ENCODE results near the gene PANX1.

The PANX1 gene

DNA sequence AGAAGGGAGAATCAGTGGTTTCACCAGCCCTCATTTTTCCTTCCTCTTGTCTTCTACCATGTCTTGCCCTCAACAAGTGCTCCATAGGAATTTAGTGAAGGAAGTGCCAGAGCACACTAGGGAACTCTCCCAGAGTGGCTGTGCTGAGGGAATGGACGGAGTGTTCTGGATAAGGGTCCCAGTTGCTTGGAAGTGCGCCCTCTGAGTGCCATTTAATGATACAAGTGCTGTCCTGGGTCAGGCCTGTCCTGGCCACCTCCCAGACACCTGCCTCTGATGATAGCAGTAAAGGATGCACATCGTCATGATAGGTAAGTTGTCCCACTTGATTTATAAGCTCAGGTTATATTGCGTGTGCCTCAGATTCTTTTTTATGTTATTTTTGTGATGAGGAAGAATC is 5.1 kb downstream of the PANX1 start:
- Mint-ChIP-seq H3K36me3 (ENCODE audit: low read depth) (peaks cover 25% of the 10 kb centered on the region), H3K9me3 (peaks cover 4% of the 10 kb centered on the region), H3K27ac (peak overlapping the region; percentile 67), H3K27me3 (ENCODE audit: low read depth, poor library complexity) (no peaks in the 10 kb centered on the region), H3K4me3 (no peak overlapping the region), H3K4me1 (peaks cover 12% of the 10 kb centered on the region)
- TF ChIP-seq, protein P1, sequence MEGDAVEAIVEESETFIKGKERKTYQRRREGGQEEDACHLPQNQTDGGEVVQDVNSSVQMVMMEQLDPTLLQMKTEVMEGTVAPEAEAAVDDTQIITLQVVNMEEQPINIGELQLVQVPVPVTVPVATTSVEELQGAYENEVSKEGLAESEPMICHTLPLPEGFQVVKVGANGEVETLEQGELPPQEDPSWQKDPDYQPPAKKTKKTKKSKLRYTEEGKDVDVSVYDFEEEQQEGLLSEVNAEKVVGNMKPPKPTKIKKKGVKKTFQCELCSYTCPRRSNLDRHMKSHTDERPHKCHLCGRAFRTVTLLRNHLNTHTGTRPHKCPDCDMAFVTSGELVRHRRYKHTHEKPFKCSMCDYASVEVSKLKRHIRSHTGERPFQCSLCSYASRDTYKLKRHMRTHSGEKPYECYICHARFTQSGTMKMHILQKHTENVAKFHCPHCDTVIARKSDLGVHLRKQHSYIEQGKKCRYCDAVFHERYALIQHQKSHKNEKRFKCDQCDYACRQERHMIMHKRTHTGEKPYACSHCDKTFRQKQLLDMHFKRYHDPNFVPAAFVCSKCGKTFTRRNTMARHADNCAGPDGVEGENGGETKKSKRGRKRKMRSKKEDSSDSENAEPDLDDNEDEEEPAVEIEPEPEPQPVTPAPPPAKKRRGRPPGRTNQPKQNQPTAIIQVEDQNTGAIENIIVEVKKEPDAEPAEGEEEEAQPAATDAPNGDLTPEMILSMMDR (IDR thresholded peaks at IDR 0.05), result no peak
- no peak for DNase-seq

DNA sequence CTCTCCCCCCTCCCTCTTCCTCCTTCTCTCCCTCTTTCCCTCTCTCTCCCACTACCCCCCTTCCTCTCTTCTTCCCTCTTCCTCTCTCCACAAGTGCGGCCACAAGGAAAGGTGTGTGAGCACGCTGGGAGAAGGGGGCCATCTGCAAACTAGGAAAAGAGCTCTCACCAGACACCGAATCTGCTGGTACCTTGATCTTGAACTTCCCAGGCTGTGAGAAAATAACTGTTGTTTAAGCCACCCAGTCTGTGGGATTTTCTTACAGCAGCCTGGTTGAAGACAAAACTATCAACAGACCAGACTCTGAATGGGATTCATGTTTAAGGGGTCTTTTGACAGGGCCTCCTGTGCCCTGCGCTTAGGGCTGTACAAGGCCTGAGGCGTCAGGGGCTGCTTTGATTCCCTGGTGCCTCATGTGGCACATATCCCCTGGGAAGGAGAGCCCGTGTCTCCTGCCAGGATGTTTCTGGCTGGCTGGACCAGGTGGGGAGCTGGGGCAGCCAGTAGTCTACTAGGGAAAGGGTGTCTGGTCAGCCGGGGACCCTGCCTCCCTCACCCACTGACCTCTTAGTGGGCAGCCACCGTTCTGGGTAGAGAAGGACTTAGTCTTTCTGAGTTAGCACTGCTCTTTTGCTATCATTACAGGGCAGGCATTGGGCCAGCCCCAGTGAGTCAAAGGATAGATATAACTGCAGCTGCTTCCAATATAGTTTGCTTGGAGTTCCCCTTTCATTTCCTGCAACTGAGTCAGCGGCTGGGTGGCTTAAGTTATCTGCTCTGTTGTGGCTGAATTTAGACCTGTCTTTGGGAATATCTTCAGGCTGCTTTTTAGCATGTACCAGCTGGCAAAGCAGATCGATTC is 6.2 kb downstream of the PANX1 start:
- H3K9me3 Mint-ChIP-seq, result peaks cover 4% of the 10 kb centered on the region
- H3K4me3 Mint-ChIP-seq, result no peak overlapping the region
- H3K27ac Mint-ChIP-seq, result peak overlapping the region; percentile 68
- H3K27me3 Mint-ChIP-seq (ENCODE audit: low read depth, poor library complexity), result no peaks in the 10 kb centered on the region
- TF ChIP-seq, protein P1 (IDR thresholded peaks at IDR 0.05), result no peak
- H3K36me3 Mint-ChIP-seq (ENCODE audit: low read depth), result peaks cover 26% of the 10 kb centered on the region
- H3K4me1 Mint-ChIP-seq, result peaks cover 24% of the 10 kb centered on the region
- DNase-seq, result no peak

DNA sequence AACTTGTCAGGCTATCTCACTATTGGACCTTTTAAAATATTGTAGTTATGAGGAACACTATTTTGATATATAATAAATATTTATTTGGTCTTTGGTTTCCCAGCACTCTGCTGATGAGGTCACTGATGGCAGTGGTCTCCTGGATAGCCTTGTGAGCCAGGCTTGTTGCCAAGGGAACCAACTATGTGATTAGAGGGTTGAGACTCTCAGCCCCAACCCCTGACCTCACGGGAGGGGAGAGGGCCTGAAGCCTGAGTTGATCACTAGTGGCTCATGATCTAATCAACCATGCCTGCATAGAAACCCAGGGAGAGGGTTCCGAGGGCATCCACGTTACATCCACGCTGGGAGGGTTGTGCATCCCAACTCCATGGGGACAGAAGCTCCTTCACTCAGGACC is 10.8 kb downstream of the PANX1 start:
- peak; percentile 26 for DNase-seq
- no peaks in the 10 kb centered on the region for H3K27me3 Mint-ChIP-seq (ENCODE audit: low read depth, poor library complexity)
- H3K4me1 Mint-ChIP-seq, result peaks cover 59% of the 10 kb centered on the region
- H3K4me3 Mint-ChIP-seq, result no peak overlapping the region
- H3K9me3 Mint-ChIP-seq, result peaks cover 4% of the 10 kb centered on the region
- TF ChIP-seq, protein P1 (IDR thresholded peaks at IDR 0.05), result no peak
- H3K36me3 Mint-ChIP-seq (ENCODE audit: low read depth), result peaks cover 26% of the 10 kb centered on the region
- peak overlapping the region; percentile 78 for H3K27ac Mint-ChIP-seq

DNA sequence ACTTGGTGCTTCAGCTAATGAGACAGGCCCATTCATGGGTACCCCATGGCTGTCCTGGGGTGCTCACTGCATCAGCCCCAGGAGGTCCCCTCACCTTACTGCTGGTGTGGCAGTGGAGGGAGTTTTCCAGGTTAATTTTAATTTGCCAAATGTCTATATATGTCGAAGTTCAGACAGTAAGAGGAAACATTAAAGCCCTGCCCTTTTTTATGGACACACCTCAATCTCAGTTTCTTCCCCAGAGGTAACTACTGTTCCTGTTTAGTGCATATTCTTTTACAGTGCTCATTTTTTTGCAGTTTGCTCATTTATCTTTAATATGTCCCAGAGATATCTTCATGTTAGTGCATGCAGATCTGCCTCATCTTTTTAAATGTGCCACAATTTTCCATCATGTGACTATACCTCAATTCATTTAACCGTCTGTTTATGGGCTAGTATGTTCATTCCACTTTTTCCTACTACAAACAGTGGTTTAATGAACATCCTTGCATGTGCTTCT is 11.6 kb downstream of the PANX1 start:
- Mint-ChIP-seq H3K27me3 (ENCODE audit: low read depth, poor library complexity) (no peaks in the 10 kb centered on the region), H3K36me3 (ENCODE audit: low read depth) (peaks cover 26% of the 10 kb centered on the region), H3K4me1 (peaks cover 59% of the 10 kb centered on the region), H3K4me3 (no peak overlapping the region), H3K9me3 (peaks cover 4% of the 10 kb centered on the region), H3K27ac (peak overlapping the region; percentile 32)
- TF ChIP-seq, protein P1 (IDR thresholded peaks at IDR 0.05), result no peak
- no peak for DNase-seq

DNA sequence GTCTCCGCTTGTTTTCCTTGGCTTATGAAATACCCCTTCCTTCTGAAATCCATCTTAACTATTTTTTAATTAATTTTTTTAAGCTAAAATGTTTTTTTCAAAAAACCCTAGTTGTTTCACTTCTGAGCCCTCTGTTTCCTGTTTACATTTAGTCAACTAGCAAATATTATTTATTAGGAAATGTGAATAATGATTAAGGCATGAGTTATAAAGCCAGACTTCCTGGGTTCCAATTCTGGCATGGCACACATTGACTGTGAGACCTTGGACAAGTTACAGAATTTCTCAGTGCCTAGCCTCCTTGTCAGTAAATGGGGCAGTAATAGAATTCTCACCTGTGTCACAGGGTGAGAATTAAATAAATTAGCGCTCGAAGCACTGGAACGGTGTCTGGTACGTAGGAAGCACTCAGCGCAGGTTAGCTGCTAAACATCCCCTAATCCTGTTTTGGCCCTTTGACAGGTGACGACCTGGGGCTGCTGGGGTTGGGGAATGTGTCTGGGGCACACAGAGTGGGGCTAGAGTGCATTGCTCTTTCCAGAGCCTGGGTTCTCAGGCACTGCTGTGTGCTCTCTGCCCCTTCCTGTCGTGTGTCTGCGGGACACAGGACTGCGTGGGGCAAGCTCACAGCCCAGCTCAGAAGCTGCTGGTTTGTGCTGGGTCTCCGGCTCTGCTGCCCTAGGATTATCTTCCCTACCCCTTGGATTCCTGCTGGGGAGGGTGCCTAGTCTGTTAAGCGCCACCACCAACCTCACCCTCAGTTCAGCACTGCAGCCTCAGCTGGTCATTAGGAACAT is 13.1 kb downstream of the PANX1 start:
- peak overlapping the region; percentile 98 for H3K27ac Mint-ChIP-seq
- no peaks in the 10 kb centered on the region for H3K27me3 Mint-ChIP-seq (ENCODE audit: low read depth, poor library complexity)
- H3K9me3 Mint-ChIP-seq, result peaks cover 3% of the 10 kb centered on the region

More for the DNA sequence above, 13.1 kb downstream of the PANX1 start:
- Mint-ChIP-seq H3K4me3 (peak overlapping the region; percentile 58), H3K36me3 (ENCODE audit: low read depth) (peaks cover 19% of the 10 kb centered on the region), H3K4me1 (peaks cover 73% of the 10 kb centered on the region)
- DNase-seq, result peak; percentile 13
- TF ChIP-seq, protein P1 (IDR thresholded peaks at IDR 0.05), result no peak
